ENCODE measurements around the gene NOX1.

GRCh38 chrX:100883654-100884053 is 9.5 kb upstream of the NOX1 start:
- no peak for TF ChIP-seq CTCF (IDR thresholded peaks at IDR 0.05)
- no peak for TF ChIP-seq EP300 (IDR thresholded peaks at IDR 0.05)
- no peak for TF ChIP-seq POLR2A (IDR thresholded peaks at IDR 0.05)
- TF ChIP-seq POLR2AphosphoS5 (IDR thresholded peaks at IDR 0.05): no peak

Measured in gastroesophageal sphincter (tissue), 3 donors.